GM12872 (cell line): ENCODE measurements around the gene HOXD12.

ENCODE experiments used
- TF ChIP-seq, protein P1 (sequence below): IDR thresholded peaks from 3 replicates; pipeline ENCODE4 v1.5.1; 2011; ENCODE audit warnings: low read depth, mild to moderate bottlenecking, low read length, moderate library complexity; ENCODE audit not compliant: insufficient read depth

HOXD12 gene

DNA sequence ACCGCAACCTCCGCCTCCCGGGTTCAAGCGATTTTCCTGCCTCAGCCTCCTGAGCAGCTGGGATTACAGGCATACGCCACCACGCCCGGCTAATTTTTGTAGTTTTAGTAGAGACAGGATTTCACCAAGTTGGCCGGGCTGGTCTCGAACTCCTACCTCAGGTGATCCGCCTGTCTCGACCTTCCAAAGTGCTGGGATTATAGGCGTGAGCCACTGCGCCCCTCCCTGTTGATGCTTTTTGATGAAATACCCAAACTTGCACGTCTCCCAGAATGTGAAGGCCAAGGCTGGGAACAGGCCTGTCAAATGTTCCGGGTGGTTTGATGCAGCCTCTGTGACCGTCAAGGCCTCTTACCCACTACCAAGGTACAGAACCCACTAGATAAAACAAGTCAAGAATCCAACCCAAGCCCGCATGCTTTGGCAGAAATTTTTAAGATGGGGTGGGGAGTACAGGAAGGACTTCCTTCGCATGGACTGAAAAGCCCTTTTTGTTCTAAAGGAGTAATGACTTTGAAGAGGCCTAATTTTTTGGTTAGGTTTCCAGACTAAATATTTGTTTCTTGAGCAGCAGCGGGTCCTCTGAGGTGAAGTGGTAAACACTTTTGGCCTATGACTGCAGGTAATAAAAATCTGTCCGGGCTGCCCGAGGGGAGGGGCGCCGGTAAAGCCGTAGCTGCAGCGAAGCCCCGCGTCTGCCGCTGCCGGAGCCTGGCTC lies 12.1 kb upstream of the HOXD12 start:
- TF ChIP-seq, protein P1, sequence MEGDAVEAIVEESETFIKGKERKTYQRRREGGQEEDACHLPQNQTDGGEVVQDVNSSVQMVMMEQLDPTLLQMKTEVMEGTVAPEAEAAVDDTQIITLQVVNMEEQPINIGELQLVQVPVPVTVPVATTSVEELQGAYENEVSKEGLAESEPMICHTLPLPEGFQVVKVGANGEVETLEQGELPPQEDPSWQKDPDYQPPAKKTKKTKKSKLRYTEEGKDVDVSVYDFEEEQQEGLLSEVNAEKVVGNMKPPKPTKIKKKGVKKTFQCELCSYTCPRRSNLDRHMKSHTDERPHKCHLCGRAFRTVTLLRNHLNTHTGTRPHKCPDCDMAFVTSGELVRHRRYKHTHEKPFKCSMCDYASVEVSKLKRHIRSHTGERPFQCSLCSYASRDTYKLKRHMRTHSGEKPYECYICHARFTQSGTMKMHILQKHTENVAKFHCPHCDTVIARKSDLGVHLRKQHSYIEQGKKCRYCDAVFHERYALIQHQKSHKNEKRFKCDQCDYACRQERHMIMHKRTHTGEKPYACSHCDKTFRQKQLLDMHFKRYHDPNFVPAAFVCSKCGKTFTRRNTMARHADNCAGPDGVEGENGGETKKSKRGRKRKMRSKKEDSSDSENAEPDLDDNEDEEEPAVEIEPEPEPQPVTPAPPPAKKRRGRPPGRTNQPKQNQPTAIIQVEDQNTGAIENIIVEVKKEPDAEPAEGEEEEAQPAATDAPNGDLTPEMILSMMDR, result no peak

DNA sequence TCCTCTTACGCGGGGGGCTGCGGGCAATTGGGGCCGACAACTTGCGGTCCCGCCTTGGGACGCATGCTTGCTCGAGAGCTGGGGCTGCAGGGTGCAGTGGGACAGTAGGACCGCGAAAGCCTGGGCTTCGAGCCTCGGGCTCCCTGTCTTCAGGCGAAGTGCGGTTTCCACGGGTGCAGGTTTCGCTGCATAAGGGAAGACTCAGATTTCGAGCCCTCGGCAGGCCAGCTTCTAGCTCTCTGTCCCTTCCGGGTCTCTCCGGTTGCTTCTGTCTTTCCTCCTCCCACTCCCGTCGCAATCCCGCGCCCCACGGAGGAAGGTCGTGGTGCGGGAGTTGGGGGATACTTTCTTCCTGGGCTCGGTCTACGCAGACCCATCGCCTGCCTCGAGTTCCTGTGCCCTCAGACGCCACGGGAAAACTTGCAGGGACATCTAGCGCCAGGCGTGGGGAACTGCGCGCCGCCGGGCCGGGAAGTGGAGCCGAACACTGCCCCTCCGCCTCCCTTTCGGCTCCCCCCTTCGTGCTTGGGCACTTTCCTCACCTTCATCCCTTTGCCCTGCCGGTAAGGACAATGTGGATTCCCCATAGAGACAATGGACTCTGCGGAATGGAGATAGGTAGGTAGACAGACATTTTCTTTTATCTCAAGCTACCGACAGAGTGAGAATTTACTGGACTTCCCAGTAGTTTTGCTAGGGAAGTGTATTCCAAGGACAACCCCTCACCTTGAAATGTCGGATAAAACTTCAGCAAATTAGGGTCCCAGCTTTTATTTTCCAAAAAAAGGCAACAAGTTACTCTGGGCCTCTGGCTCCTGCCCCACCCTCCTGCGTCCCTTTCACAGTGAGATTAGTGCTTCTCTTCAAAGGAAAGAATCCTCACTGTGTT lies 11.3 kb upstream of the HOXD12 start:
- TF ChIP-seq, protein P1, result peak; percentile 72

DNA sequence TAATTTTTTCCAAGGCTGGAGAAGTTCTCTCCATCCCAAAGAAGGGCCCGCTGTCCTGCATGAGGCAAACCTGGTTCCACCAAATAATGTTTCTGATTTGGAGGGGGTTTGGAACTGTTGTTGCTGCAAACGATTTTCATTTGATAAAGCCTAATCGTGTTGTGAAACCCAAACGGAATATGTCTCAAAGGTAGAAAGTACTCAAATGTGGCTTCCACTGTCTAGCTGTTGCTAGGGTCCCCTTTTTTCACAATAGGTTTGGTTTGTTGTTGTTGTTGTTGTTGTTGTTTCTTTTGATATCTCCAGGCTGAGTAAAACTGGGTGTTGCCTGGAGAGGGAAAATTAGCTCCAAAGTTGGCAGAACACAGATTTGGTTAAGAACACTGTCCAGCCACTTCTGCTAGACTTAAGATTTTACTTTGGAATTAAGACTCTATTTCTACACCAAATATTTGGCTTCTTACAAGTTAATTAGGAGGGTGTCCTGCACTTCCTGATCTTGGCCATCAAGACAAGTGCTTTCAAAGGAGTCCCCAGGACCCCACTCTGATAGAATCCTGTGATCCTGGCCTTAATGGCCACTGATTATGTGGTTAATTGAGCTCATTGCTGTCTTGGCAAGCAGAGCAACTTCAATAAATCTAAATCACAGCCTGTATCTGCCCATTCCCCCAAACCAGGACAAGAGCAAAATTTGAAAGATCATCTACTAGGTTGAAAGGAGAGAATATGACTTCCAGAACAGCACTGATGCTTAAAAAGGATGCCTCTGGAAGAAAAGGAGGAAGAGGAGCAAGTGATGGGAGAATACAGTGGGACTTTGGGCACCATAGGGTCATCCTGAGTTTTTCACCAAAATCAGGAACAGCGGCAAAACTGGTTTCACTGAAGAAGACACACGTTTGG lies 10.4 kb upstream of the HOXD12 start:
- TF ChIP-seq, protein P1, result no peak

DNA sequence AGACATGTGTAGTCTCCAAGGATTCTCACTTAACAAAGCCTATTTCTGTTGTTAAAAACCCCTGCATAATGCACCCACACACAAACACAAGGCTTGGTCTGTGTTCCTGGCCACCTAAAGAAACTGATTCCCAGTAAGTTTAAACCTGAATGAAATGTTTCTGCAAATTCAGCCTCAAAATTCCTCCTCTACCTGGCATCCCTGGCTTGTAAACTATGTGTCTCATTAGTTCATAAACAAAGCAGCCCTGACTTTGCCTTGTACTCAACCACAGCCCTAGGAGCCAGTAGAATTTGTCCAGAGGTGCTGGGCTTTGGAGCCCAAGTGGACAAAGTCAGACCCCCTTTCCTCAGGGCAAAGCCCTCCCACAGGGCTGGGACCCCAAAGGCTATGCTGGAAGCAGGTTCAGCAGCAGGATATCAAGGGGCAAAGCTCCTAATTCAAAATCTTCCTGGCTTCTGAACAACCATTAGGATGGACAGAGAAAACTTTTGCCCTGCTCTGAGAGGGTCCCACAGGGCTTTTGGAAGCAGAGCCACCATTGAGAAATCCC lies 9.7 kb upstream of the HOXD12 start:
- TF ChIP-seq, protein P1, result no peak

DNA sequence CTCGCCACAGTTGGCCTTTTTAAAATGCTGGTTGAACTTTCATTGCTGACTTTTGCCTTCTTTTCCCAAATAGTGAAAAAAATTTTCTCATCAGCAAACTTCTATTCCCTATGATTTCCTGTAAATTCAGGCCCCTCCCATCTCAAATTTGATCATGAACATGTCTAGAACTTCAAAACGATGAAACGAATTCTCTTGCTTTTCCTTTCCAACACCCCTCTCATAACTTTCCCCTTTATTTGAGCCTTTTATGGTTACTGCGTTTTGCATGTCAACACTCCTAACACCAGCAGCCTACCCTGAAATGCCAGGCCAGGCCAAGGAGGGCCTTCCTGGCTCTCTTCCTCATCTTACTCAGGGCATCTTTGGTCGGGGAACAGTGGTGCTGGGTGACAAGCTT lies 8.7 kb upstream of the HOXD12 start:
- TF ChIP-seq, protein P1, result no peak

DNA sequence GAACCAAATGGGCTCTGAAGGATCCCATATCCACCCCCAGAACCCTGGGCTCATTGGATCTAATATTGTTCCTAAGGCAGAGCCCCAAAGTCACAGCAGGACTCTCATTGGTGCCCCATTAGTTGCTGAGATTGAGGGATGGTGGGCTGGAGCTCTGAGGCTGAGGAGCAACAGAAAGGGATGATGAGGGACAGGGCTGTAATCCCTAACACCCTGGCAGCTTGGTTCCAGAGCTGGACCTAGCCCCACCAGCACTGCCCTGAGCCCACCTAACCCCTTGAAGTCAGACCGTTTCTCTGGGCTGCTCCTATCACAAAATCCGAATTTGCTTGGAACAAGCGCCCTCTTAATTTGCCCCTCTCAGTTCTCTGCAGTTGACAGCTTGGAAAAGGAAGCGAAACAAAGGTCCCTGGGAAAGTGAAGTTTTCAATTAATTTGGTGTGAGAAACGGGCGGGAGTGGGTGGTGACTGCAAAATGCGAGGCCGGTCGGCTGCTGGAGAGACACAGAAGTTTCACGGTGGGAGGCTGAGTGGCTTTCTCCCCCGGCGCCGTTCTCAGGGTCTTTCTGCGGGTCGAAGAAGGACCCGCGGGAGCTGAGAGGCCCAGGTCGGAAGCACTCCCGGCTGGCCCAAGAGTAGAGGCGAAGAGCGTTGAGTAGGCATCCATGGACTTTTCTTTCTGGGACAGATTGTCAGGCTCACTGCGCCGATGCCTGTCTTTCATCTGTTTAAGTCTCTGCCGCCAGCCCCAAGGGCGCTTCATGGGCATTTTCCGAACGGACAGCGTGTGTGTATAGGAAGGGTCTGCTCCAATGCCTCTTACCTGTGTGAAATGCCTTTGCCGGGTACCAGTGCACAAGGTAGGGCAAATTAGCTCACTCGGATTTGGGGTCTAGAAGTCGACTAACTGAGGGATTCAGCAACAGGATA lies 8.0 kb upstream of the HOXD12 start:
- TF ChIP-seq, protein P1, result no peak
